HepG2 (cell line): Measurements from ENCODE around the gene HS3ST5. TPM values are rescaled to one million over a fixed set of nuclear protein-coding genes. Genes with fewer than 3 reads are reported as not detected.

Experiments
- CEBPG ChIP-seq: IDR thresholded peaks from 2 replicates; pipeline ENCODE4 v1.6.1; 2016
- DNMT3B ChIP-seq: conservative IDR thresholded peaks from 2 replicates; pipeline ENCODE4 v1.6.1; 2016; ENCODE audit warnings: missing biosample characterization, control low read depth
- HMGA1 ChIP-seq: sonication (generic); formaldehyde crosslinking; conservative IDR thresholded peaks from 2 replicates; pipeline ENCODE4 v1.4.0; 2020; ENCODE audit warnings: missing genetic modification reagents
- MATR3 ChIP-seq: sonication (generic); formaldehyde crosslinking; IDR thresholded peaks from 2 replicates; pipeline ENCODE4 v1.4.0; 2020; ENCODE audit warnings: missing genetic modification reagents
- MED1 ChIP-seq: sonication (generic); formaldehyde crosslinking; IDR thresholded peaks from 2 replicates; pipeline ENCODE4 v1.4.0; 2020; ENCODE audit warnings: missing genetic modification reagents
- PRMT3 ChIP-seq: sonication (generic); formaldehyde crosslinking; IDR thresholded peaks from 2 replicates; pipeline ENCODE4 v1.8.1; 2022; ENCODE audit warnings: low read depth, mild to moderate bottlenecking, moderate library complexity, missing genetic modification reagents, borderline replicate concordance
- RBAK ChIP-seq: sonication (generic); formaldehyde crosslinking; IDR thresholded peaks from 2 replicates; pipeline ENCODE4 v1.5.1; 2020; ENCODE audit warnings: mild to moderate bottlenecking, missing genetic modification reagents
- SP1 ChIP-seq, 2 experiments: fragments of 450-650 bp in 1 of 2; sonication (generic) in 1 of 2; formaldehyde crosslinking in 1 of 2; IDR thresholded peaks; 2 replicates each; pipeline versions ENCODE4 v1.4.0 to v1.6.1; 2016 to 2020; ENCODE audit warnings: missing genetic modification reagents in 1 of 2
- TBX2 ChIP-seq: sonication (generic); formaldehyde crosslinking; IDR thresholded peaks from 2 replicates; pipeline ENCODE4 v1.5.0; 2020; ENCODE audit warnings: missing genetic modification reagents, mild to moderate bottlenecking, borderline replicate concordance
- ZGPAT ChIP-seq: IDR thresholded peaks from 2 replicates; pipeline ENCODE4 v1.6.1; 2016; ENCODE audit warnings: mild to moderate bottlenecking
- ZNF207 ChIP-seq: fragments of 450-650 bp; IDR thresholded peaks from 2 replicates; pipeline ENCODE4 v1.6.1; 2016; ENCODE audit warnings: antibody characterized with exemption, borderline replicate concordance
- polyA plus RNA-seq, 8 experiments: library from polyadenylated mRNA; depleted of rRNA in 3 of 8; stranded (reverse) in 7 of 8; unstranded in 1 of 8; fragments of >200 nt; fragmentation: Illumina TruSeq in 4 of 8; extraction: Trizol in 4 of 8; gene quantifications; 2 replicates each; pipeline versions ENCODE4 v1.2.1 to v1.2.3, GENCODE V29; 2011 to 2016; ENCODE audit warnings: low read depth in 4 of 8, missing spikeins in 1 of 8, mixed read lengths in 1 of 8; ENCODE audit not compliant: insufficient read depth in 1 of 8
- total RNA-seq, 5 experiments: library from RNA; depleted of rRNA; stranded (reverse); fragments of >200 nt; fragmentation: Illumina TruSeq; extraction: Trizol; gene quantifications; 2 replicates each; pipeline ENCODE4 v1.2.3, GENCODE V29; 2016; ENCODE audit warnings: low read depth in 1 of 5
- TF ChIP-seq, protein P1 (sequence below): sonication (generic); formaldehyde crosslinking; IDR thresholded peaks from 2 replicates; pipeline ENCODE4 v1.8.0; 2022; ENCODE audit warnings: mild to moderate bottlenecking, missing genetic modification reagents, borderline replicate concordance
- TF ChIP-seq, protein P2 (sequence below): sonication (generic); formaldehyde crosslinking; IDR thresholded peaks from 2 replicates; pipeline ENCODE4 v1.4.0; 2020; ENCODE audit warnings: mild to moderate bottlenecking, missing genetic modification reagents
- TF ChIP-seq, protein P3 (sequence below): sonication (generic); formaldehyde crosslinking; IDR thresholded peaks from 2 replicates; pipeline ENCODE4 v1.5.0; 2020; ENCODE audit warnings: mild to moderate bottlenecking, missing genetic modification reagents

Gene HS3ST5
- total and polyA plus RNA-seq, 2 of the 13 experiments (the other 11 are each of a cell fraction or from before 2014, with no cell fraction given), result 1.1 to 1.6 TPM

- TF ChIP-seq RBAK (CRISPR knock-in tag) (no peak), HMGA1 (CRISPR knock-in tag) (no peak), TBX2 (CRISPR knock-in tag) (no peak), ZGPAT (CRISPR knock-in tag) (0 out of 2 replicates have a peak, but pooled peaks have one; percentile 2), ZNF207 (no peak), PRMT3 (no peak), CEBPG (CRISPR knock-in tag) (no peak), MED1 (CRISPR knock-in tag) (peak; percentile 21; the same call in 1 of the 2 replicates), DNMT3B (CRISPR knock-in tag) (no peak), SP1 (IDR thresholded peaks at IDR 0.05) (no peak), SP1 (CRISPR knock-in tag; IDR thresholded peaks at IDR 0.05) (no peak), MATR3 (CRISPR knock-in tag) (no peak)
- TF ChIP-seq, protein P1, sequence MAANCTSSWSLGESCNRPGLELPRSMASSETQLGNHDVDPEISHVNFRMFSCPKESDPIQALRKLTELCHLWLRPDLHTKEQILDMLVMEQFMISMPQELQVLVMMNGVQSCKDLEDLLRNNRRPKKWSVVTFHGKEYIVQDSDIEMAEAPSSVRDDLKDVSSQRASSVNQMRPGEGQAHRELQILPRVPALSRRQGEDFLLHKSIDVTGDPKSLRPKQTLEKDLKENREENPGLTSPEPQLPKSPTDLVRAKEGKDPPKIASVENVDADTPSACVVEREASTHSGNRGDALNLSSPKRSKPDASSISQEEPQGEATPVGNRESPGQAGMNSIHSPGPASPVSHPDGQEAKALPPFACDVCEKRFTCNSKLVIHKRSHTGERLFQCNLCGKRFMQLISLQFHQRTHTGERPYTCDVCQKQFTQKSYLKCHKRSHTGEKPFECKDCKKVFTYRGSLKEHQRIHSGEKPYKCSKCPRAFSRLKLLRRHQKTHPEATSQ (CRISPR knock-in tag), result no peak
- TF ChIP-seq, protein P2, sequence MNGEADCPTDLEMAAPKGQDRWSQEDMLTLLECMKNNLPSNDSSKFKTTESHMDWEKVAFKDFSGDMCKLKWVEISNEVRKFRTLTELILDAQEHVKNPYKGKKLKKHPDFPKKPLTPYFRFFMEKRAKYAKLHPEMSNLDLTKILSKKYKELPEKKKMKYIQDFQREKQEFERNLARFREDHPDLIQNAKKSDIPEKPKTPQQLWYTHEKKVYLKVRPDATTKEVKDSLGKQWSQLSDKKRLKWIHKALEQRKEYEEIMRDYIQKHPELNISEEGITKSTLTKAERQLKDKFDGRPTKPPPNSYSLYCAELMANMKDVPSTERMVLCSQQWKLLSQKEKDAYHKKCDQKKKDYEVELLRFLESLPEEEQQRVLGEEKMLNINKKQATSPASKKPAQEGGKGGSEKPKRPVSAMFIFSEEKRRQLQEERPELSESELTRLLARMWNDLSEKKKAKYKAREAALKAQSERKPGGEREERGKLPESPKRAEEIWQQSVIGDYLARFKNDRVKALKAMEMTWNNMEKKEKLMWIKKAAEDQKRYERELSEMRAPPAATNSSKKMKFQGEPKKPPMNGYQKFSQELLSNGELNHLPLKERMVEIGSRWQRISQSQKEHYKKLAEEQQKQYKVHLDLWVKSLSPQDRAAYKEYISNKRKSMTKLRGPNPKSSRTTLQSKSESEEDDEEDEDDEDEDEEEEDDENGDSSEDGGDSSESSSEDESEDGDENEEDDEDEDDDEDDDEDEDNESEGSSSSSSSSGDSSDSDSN (CRISPR knock-in tag), result no peak
- TF ChIP-seq, protein P3, sequence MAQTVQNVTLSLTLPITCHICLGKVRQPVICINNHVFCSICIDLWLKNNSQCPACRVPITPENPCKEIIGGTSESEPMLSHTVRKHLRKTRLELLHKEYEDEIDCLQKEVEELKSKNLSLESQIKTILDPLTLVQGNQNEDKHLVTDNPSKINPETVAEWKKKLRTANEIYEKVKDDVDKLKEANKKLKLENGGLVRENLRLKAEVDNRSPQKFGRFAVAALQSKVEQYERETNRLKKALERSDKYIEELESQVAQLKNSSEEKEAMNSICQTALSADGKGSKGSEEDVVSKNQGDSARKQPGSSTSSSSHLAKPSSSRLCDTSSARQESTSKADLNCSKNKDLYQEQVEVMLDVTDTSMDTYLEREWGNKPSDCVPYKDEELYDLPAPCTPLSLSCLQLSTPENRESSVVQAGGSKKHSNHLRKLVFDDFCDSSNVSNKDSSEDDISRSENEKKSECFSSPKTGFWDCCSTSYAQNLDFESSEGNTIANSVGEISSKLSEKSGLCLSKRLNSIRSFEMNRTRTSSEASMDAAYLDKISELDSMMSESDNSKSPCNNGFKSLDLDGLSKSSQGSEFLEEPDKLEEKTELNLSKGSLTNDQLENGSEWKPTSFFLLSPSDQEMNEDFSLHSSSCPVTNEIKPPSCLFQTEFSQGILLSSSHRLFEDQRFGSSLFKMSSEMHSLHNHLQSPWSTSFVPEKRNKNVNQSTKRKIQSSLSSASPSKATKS (CRISPR knock-in tag), result no peak
Measured at GRCh38 chr6:114158838-114159694, 183.8 kb downstream of the HS3ST5 start (continued).
